ENCODE results near the gene TMEM273.

Gene TMEM273

DNA sequence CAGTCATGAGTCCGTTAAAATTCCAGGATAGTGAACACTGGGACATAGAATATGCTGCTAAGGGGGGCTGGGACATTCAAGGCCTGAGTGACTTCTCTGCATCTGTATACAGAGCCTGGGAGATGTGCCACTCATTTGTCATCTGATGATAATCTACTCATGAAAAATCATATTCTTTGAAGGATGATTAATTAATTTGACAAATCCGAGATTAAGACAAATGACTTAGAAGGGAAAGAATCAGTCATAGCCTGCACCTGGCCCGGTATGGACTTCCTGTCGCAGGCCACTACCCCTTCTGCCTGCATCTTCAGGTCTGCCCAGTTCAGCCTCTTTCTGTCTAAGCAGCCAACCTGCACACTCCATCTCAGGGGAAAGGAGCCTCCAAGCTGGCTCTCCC lies 35.5 kb downstream of the TMEM273 start:
- Histone ChIP-seq H3K4me2 (ENCODE audit: low read length) (no peak overlapping the region), H3K4me3 (ENCODE audit: low read depth, low read length, poor library complexity, severe bottlenecking) (no peak overlapping the region), H2AFZ (ENCODE audit: low read length) (no peak overlapping the region), H4K20me1 (ENCODE audit: insufficient read depth, low read length) (no peaks in the 10 kb centered on the region), H3K4me1 (ENCODE audit: insufficient read depth, low read length, severe bottlenecking) (no peaks in the 10 kb centered on the region), H3K79me2 (ENCODE audit: insufficient read depth, low read length) (no peaks in the 10 kb centered on the region), H3K9ac (ENCODE audit: low read length) (no peak overlapping the region), H3K27ac (ENCODE audit: low read depth, low read length, poor library complexity, severe bottlenecking) (no peak overlapping the region), H3K9me2 (ENCODE audit: low read depth, low read length) (no peaks in the 10 kb centered on the region), H3K9me3 (ENCODE audit: low read length) (no peaks in the 10 kb centered on the region), H3F3A (ENCODE audit: insufficient read depth, low read length) (no peaks in the 10 kb centered on the region), H3K27me3 (ENCODE audit: insufficient read depth, low read length) (0 out of 2 replicates have a peak, but pooled peaks cover 5% of the 10 kb centered on the region), H3K36me3 (ENCODE audit: insufficient read depth, low read length) (no peaks in the 10 kb centered on the region)
- TF ChIP-seq, protein P1, sequence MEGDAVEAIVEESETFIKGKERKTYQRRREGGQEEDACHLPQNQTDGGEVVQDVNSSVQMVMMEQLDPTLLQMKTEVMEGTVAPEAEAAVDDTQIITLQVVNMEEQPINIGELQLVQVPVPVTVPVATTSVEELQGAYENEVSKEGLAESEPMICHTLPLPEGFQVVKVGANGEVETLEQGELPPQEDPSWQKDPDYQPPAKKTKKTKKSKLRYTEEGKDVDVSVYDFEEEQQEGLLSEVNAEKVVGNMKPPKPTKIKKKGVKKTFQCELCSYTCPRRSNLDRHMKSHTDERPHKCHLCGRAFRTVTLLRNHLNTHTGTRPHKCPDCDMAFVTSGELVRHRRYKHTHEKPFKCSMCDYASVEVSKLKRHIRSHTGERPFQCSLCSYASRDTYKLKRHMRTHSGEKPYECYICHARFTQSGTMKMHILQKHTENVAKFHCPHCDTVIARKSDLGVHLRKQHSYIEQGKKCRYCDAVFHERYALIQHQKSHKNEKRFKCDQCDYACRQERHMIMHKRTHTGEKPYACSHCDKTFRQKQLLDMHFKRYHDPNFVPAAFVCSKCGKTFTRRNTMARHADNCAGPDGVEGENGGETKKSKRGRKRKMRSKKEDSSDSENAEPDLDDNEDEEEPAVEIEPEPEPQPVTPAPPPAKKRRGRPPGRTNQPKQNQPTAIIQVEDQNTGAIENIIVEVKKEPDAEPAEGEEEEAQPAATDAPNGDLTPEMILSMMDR (IDR thresholded peaks at IDR 0.05; ENCODE audit: low read length): no peak
- no peak for TF ChIP-seq EZH2 (IDR thresholded peaks at IDR 0.05; ENCODE audit: borderline replicate concordance, low read length)

DNA sequence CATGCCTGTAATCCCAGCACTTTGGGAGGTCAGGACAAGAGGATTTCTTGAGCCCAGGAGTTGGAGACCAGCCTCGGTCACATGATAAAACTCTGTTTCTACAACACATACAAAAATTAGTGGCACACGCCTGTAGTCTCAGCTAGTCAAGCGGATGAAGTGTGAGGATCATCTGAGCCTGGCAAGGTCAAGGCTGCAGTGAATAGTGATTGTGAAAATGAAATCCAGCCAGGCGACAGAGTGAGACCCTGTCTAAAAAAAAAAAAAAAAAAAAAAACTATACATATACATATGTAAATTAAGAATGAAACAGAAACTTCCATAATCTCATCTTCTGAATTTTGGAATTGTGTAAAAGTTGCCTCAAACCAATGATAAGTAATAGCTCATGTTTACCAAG lies 36.2 kb downstream of the TMEM273 start:
- Histone ChIP-seq H3K79me2 (ENCODE audit: insufficient read depth, low read length) (no peaks in the 10 kb centered on the region), H3F3A (ENCODE audit: insufficient read depth, low read length) (no peaks in the 10 kb centered on the region), H3K36me3 (ENCODE audit: insufficient read depth, low read length) (no peaks in the 10 kb centered on the region), H4K20me1 (ENCODE audit: insufficient read depth, low read length) (no peaks in the 10 kb centered on the region), H3K27me3 (ENCODE audit: insufficient read depth, low read length) (0 out of 2 replicates have a peak, but pooled peaks cover 5% of the 10 kb centered on the region), H3K4me3 (ENCODE audit: low read depth, low read length, poor library complexity, severe bottlenecking) (no peak overlapping the region), H3K9me3 (ENCODE audit: low read length) (no peaks in the 10 kb centered on the region), H3K27ac (ENCODE audit: low read depth, low read length, poor library complexity, severe bottlenecking) (no peak overlapping the region), H3K4me1 (ENCODE audit: insufficient read depth, low read length, severe bottlenecking) (no peaks in the 10 kb centered on the region), H3K9ac (ENCODE audit: low read length) (no peak overlapping the region), H3K4me2 (ENCODE audit: low read length) (no peak overlapping the region), H3K9me2 (ENCODE audit: low read depth, low read length) (no peaks in the 10 kb centered on the region), H2AFZ (ENCODE audit: low read length) (no peak overlapping the region)
- TF ChIP-seq, protein P1 (IDR thresholded peaks at IDR 0.05; ENCODE audit: low read length): no peak
- no peak for TF ChIP-seq EZH2 (IDR thresholded peaks at IDR 0.05; ENCODE audit: borderline replicate concordance, low read length)

DNA sequence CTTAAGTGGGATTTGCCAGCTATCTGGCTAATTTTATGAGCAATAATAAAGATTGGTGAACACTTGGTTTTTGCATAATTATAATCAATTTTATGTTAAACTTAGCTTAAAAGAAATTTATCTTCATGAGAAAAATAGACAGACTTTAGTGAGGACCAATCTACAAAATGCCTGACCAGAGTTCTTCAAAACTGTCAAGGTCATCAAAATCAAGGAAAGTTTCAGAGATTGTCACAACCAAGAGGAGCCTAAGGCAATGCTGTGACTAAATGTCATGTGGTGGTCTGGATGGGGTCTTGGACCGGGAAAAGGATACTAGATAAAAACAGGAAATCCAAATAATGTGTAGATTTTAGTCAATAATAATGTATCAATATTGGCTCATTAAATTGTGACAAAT lies 36.7 kb downstream of the TMEM273 start:
- H2AFZ ChIP-seq (ENCODE audit: low read length): no peak overlapping the region
- H3K4me2 ChIP-seq (ENCODE audit: low read length): no peak overlapping the region
- H3K9ac ChIP-seq (ENCODE audit: low read length): no peak overlapping the region
- H3F3A ChIP-seq (ENCODE audit: insufficient read depth, low read length): no peaks in the 10 kb centered on the region
- no peaks in the 10 kb centered on the region for H3K9me3 ChIP-seq (ENCODE audit: low read length)
- H3K79me2 ChIP-seq (ENCODE audit: insufficient read depth, low read length): no peaks in the 10 kb centered on the region
- H3K27me3 ChIP-seq (ENCODE audit: insufficient read depth, low read length): 0 out of 2 replicates have a peak, but pooled peaks cover 5% of the 10 kb centered on the region
- H3K4me1 ChIP-seq (ENCODE audit: insufficient read depth, low read length, severe bottlenecking): no peaks in the 10 kb centered on the region
- no peak overlapping the region for H3K27ac ChIP-seq (ENCODE audit: low read depth, low read length, poor library complexity, severe bottlenecking)
- TF ChIP-seq EZH2 (IDR thresholded peaks at IDR 0.05; ENCODE audit: borderline replicate concordance, low read length): no peak
- TF ChIP-seq, protein P1 (IDR thresholded peaks at IDR 0.05; ENCODE audit: low read length): no peak
- no peak overlapping the region for H3K4me3 ChIP-seq (ENCODE audit: low read depth, low read length, poor library complexity, severe bottlenecking)
- H4K20me1 ChIP-seq (ENCODE audit: insufficient read depth, low read length): no peaks in the 10 kb centered on the region
- no peaks in the 10 kb centered on the region for H3K36me3 ChIP-seq (ENCODE audit: insufficient read depth, low read length)
- no peaks in the 10 kb centered on the region for H3K9me2 ChIP-seq (ENCODE audit: low read depth, low read length)

Measured in OCI-LY1 (cell line).